Fibroblast of the aortic adventitia (primary cell): Measurements from ENCODE around the gene FFAR1. TPM values are rescaled to one million over a fixed set of nuclear protein-coding genes. Genes with fewer than 3 reads are reported as not detected.

Experiments used
- DNase-seq: peaks from one replicate; pipeline ENCODE4 v3.0.0-alpha.2; 2010; ENCODE audit warnings: low read depth
- H3K4me3 ChIP-seq: 2 replicates; pipeline ENCODE4 v1.5.1; 2011; ENCODE audit warnings: low read depth, mild to moderate bottlenecking, control low read depth, low read length, moderate library complexity
- total RNA-seq: library from RNA; depleted of rRNA; stranded (reverse); fragments of >200 nt; gene quantifications from 2 replicates; pipeline ENCODE4 v1.2.3, GENCODE V29; 2012; ENCODE audit warnings: low replicate concordance
- TF ChIP-seq, protein P1 (sequence below): IDR thresholded peaks from 2 replicates; pipeline ENCODE4 v1.5.1; 2011; ENCODE audit warnings: mild to moderate bottlenecking, low read length, control low read depth, inconsistent platforms; ENCODE audit not compliant: insufficient read depth

FFAR1 gene
- total RNA-seq, 1 donor, result not detected

DNA sequence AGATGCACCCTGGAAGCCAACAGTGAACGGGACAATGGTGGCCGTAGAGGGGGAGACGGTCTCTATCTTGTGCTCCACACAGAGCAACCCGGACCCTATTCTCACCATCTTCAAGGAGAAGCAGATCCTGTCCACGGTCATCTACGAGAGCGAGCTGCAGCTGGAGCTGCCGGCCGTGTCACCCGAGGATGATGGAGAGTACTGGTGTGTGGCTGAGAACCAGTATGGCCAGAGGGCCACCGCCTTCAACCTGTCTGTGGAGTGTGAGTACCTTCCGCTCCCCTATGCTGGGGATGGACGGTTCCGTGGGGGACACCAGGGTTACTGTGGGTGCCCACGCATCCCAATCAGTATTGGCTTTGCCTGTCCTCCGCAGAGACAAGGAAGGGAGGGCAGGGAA is 45.3 kb upstream of the FFAR1 start:
- DNase-seq, result no peak
- TF ChIP-seq, protein P1, sequence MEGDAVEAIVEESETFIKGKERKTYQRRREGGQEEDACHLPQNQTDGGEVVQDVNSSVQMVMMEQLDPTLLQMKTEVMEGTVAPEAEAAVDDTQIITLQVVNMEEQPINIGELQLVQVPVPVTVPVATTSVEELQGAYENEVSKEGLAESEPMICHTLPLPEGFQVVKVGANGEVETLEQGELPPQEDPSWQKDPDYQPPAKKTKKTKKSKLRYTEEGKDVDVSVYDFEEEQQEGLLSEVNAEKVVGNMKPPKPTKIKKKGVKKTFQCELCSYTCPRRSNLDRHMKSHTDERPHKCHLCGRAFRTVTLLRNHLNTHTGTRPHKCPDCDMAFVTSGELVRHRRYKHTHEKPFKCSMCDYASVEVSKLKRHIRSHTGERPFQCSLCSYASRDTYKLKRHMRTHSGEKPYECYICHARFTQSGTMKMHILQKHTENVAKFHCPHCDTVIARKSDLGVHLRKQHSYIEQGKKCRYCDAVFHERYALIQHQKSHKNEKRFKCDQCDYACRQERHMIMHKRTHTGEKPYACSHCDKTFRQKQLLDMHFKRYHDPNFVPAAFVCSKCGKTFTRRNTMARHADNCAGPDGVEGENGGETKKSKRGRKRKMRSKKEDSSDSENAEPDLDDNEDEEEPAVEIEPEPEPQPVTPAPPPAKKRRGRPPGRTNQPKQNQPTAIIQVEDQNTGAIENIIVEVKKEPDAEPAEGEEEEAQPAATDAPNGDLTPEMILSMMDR, result no peak
- H3K4me3 ChIP-seq, result no peak overlapping the region

DNA sequence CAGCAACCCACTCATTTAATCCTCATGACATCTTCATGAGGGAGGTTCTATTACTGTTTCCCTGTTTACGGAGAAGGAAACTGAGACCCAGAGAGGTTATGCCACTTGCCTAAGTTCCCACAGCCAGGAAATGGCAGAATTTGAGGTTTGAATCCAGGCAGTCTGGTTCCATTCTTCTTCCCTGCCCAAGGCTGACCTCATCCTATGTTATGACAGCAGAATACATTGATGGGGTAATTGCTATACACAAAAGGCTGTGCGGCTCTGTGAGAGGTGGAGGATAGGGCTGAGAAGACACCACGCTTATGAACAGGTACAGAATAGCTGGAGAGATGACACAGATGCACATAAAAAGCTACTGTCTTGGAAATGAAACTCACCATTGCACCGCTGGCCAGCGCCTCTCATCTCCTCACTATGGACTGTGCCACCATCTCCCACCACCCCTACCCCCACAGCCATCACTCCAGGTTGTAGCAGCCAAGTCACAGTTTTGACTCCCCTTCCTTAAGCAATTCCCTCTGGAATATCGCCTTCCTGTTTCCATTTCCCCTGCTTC is 44.3 kb upstream of the FFAR1 start:
- DNase-seq, result no peak
- TF ChIP-seq, protein P1, result no peak
- H3K4me3 ChIP-seq, result no peak overlapping the region

DNA sequence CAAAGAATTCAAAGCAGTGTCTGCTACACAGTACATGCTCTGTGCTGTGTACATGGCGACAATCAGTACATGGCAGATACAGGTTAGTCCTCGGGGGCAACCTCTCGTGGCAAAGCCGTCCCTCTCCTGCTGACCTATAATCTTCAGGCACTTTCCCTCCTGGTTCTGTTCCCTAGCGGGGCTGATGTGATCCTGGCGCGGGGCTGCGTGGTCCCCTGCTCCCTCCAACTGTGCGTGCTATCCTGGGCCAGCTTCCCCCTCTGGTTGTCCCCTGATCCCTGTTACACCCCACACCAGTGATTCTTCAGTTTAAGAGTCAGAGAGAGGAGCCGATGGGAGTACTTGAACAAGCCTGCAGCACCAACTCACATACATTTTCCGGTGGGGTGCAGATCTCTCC is 43.7 kb upstream of the FFAR1 start:
- DNase-seq, result no peak
- TF ChIP-seq, protein P1, result no peak
- no peak overlapping the region for H3K4me3 ChIP-seq

DNA sequence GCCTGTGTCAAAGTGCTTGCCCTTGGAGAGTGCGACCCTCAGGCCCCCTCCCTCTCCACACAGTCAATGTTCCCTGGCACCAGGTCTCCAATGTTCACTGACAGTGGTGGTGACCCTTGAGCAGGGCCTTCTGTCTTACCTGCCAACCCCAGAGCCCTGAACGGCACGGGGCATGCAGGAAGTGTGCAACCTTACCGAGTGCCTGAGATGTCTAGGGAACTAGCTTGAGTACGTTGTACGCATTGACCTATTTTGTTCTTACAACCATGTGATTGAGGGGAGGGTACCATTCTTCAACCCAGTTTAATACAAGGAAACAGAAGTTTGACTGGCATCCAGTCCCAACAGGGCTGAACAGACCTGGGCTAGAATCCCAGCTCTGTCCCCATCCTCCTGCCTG is 42.5 kb upstream of the FFAR1 start:
- TF ChIP-seq, protein P1, result no peak
- DNase-seq, result no peak
- H3K4me3 ChIP-seq, result no peak overlapping the region

DNA sequence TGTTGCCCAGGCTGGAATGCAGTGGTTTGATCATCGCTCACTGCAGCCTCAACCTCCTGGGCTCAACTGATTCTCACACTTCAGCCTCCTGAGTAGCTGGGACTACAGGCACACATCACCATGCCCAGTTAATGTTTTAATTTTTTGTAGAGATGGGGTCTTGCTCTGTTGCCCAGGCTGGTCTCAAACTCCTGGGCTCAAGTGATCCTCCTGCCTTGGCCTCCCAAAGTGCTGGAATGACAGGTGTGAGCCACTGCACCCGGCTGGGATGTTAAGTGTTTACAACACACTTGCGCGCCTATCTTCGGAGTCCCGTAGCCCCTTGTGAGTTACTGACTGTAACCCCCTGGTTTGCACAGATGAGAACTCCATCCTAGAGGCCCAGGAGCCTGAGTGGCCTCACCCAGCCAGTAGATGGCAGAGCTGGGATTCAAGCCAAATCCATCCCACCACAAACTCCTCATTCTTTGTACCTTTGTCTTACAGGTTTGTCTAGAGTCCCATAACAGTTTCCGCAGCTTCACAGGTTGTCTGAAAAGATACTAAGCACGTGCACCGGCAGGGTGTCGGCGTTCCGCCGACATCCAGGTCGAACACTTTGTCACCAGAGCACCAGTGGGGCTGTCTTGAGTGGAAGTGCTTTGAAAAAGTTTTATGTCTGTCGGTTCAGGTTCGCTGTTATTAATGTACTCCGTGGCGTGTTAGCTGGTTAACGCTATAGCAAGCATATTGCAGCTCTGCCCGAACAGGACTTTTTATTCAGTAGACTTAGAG is 41.0 kb upstream of the FFAR1 start:
- TF ChIP-seq, protein P1, result peak; percentile 9
- H3K4me3 ChIP-seq, result no peak overlapping the region
- DNase-seq, result no peak

DNA sequence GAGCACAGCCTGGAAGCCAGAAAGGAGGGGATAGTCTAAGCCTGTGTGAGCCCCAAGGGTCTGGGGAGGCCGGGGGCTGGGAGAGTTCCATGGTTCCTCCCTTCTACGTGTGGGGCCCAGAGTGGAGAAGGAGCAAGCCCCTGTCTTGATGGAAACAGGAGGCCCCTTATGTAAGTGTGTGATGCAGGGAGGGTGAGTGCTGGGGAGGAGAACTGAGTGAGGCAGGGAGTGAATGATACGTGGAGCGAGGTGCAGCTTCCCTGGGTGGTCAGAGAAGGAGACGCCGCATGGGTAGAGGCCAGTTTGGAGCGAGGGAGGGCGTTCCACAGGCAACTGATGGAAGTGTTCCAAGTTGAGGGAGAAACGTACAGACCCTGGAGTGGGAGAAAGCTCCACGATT is 39.8 kb upstream of the FFAR1 start:
- TF ChIP-seq, protein P1, result no peak
- no peak for DNase-seq
- H3K4me3 ChIP-seq, result no peak overlapping the region
